BE2C (cell line): Measurements from ENCODE around the gene ZFAND6.

Source experiments
- DNase-seq: peaks from one replicate; pipeline ENCODE4 v3.0.0-alpha.2; 2020
- H3K27me3 ChIP-seq: fragments of 250-450 bp; sonication (Bioruptor Pico); 2 replicates; pipeline ENCODE4 v1.5.1; 2020; ENCODE audit warnings: mild to moderate bottlenecking
- H3K36me3 ChIP-seq: fragments of 250-450 bp; sonication (Bioruptor Pico); 2 replicates; pipeline ENCODE4 v1.5.1; 2020; ENCODE audit warnings: mild to moderate bottlenecking
- H3K4me1 ChIP-seq: fragments of 250-450 bp; sonication (Bioruptor Pico); 2 replicates; pipeline ENCODE4 v1.5.1; 2020
- H3K4me3 ChIP-seq: 2 replicates; pipeline ENCODE4 v1.5.1; 2011; ENCODE audit warnings: low read depth, low read length
- H3K9me3 ChIP-seq: fragments of 250-450 bp; sonication (Bioruptor Pico); 2 replicates; pipeline ENCODE4 v1.5.1; 2020
- TF ChIP-seq, protein P1 (sequence below): IDR thresholded peaks from 2 replicates; pipeline ENCODE4 v1.5.1; 2012; ENCODE audit warnings: mild to moderate bottlenecking, low read depth, low read length

Gene ZFAND6

DNA sequence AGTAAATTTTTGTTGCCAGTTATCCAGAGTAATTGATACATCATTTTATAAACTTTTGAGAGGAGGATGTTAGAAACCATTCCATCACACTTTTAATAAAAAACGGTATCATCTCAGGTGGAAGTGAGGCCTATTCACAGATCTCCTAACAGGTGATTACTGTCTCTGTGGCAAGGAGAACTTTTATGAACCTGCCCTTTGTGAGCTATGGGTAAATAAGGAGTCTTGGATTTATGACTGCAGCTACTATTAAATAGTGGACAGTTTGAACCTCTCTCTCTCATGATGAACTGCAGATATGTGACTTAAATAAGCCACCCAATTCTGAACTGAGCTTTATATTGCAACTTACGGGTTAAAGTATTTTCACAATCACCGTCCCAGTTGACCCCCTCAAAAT is 45.7 kb downstream of the ZFAND6 start:
- Histone ChIP-seq H3K4me3 (no peak overlapping the region), H3K27me3 (no peaks in the 10 kb centered on the region), H3K9me3 (no peaks in the 10 kb centered on the region), H3K36me3 (no peaks in the 10 kb centered on the region), H3K4me1 (no peaks in the 10 kb centered on the region)
- no peak for DNase-seq
- TF ChIP-seq, protein P1, sequence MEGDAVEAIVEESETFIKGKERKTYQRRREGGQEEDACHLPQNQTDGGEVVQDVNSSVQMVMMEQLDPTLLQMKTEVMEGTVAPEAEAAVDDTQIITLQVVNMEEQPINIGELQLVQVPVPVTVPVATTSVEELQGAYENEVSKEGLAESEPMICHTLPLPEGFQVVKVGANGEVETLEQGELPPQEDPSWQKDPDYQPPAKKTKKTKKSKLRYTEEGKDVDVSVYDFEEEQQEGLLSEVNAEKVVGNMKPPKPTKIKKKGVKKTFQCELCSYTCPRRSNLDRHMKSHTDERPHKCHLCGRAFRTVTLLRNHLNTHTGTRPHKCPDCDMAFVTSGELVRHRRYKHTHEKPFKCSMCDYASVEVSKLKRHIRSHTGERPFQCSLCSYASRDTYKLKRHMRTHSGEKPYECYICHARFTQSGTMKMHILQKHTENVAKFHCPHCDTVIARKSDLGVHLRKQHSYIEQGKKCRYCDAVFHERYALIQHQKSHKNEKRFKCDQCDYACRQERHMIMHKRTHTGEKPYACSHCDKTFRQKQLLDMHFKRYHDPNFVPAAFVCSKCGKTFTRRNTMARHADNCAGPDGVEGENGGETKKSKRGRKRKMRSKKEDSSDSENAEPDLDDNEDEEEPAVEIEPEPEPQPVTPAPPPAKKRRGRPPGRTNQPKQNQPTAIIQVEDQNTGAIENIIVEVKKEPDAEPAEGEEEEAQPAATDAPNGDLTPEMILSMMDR: no peak

DNA sequence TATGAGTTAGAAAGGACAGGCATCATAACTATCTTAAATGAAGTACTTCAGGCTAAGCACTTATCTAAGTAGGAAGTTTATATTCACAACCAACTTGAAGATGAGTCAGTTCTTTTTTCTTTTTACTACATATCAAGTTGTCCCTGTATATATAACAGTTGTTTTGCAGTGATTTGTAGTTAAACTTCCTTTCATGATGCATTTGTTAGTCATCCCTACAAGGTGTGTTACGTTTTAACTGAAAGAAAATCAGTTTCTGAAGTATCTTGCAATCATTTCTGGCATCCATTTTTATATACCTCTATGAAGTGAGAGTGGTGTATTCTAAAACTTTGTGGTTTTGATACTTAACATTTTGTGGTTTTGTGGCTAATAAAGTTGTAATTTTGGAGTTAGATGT is 46.1 kb downstream of the ZFAND6 start:
- no peaks in the 10 kb centered on the region for H3K9me3 ChIP-seq
- no peak overlapping the region for H3K4me3 ChIP-seq
- TF ChIP-seq, protein P1: no peak
- no peaks in the 10 kb centered on the region for H3K36me3 ChIP-seq
- DNase-seq: no peak
- H3K4me1 ChIP-seq: no peaks in the 10 kb centered on the region
- H3K27me3 ChIP-seq: no peaks in the 10 kb centered on the region

DNA sequence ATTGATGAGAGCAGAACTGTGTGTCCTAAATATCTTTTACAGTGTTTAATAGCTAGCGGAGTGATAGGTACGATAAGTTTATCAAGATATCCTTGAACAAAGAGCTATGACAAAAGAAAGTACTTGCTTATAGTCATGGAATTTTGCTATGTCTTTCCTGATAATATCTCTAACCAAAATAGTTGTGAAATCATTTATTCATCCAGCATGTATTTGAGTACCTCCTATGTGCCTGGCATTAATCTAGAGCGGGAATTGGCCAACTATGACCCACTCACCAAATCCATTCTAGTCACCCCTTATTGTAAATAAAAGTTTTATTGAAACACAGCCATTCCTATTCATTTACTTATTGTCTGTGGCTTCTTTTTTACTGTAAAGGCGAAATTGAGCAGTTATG is 46.6 kb downstream of the ZFAND6 start:
- H3K27me3 ChIP-seq: no peaks in the 10 kb centered on the region
- H3K4me1 ChIP-seq: no peaks in the 10 kb centered on the region
- no peaks in the 10 kb centered on the region for H3K9me3 ChIP-seq
- H3K4me3 ChIP-seq: no peak overlapping the region
- no peaks in the 10 kb centered on the region for H3K36me3 ChIP-seq
- TF ChIP-seq, protein P1: no peak
- no peak for DNase-seq

DNA sequence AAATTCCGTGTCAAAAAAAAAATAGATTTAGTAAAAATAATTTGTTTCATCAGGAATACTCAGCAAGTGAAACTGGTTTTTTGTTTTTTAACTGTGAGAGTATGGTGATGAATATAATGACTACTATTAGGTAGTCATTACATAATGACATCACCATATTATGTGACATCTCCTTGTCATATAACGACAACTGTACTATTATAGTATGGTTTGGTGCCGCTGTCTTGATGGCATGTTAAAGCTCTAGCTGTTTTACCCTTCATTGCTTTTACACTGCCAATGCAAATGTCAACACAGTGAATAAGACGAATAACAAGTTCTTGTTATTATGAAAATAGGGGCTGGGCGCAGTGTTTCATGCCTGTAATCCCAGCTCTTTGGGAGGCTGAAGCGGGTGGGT is 47.7 kb downstream of the ZFAND6 start:
- Histone ChIP-seq H3K4me3 (no peak overlapping the region), H3K9me3 (no peaks in the 10 kb centered on the region), H3K27me3 (no peaks in the 10 kb centered on the region), H3K36me3 (no peaks in the 10 kb centered on the region), H3K4me1 (no peaks in the 10 kb centered on the region)
- TF ChIP-seq, protein P1: no peak
- DNase-seq: no peak

DNA sequence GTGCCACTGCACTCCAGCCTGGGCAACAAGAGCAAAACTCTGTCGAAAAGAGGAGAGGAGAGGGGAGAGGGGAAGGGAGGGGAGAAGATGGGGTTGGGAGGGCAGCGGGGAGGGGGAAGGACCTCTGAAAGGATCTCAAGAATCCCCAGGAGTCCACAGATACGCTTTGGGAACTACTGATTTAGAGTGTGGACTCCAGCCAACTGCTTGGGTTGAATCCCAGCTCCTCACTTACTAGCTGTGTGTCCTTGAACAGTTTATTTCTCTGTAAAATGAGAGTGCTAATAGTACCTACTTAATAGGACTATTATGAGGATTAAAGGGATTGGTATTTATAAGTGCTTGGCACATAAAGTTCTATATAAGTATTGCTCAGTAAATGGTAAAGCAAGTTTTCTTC is 48.3 kb downstream of the ZFAND6 start:
- Histone ChIP-seq H3K9me3 (no peaks in the 10 kb centered on the region), H3K4me1 (no peaks in the 10 kb centered on the region), H3K36me3 (no peaks in the 10 kb centered on the region), H3K4me3 (no peak overlapping the region), H3K27me3 (no peaks in the 10 kb centered on the region)
- no peak for DNase-seq
- TF ChIP-seq, protein P1: no peak

DNA sequence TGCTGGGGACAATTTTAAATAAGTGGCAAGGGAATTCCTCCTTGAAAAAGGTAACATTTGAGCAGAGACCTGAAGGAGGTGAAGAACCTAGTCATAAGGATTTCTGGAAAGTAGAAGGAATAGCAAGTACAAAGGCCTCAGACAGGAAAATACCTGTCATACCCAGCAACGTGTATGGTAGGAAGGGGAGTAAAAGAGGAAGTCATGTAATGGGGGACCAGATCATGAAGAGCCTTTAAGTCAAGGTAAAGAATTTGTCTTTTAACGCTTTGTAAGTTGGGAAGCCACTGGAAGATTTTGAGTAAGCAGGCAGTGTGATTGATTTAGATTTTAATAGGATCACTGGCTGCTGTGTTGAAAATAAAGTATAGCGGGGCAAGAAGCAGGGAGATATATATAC is 49.9 kb downstream of the ZFAND6 start:
- no peaks in the 10 kb centered on the region for H3K4me1 ChIP-seq
- TF ChIP-seq, protein P1: no peak
- H3K9me3 ChIP-seq: no peaks in the 10 kb centered on the region
- H3K36me3 ChIP-seq: no peaks in the 10 kb centered on the region
- no peaks in the 10 kb centered on the region for H3K27me3 ChIP-seq
- DNase-seq: no peak
- H3K4me3 ChIP-seq: no peak overlapping the region
